HEK293 (cell line): ENCODE results near the gene TAF1A.

ENCODE experiments used
- CTCF ChIA-PET: fragments of 350-600 bp; formaldehyde crosslinking; extraction: SDS; loops from one replicate; lab custom pipeline; 2021; ENCODE audit warnings: antibody characterized with exemption; lab: Yijun Ruan, JAX
- POLR2A ChIA-PET: fragments of 300-600 bp; formaldehyde crosslinking; extraction: SDS; loops from one replicate; lab custom pipeline; 2020; ENCODE audit warnings: antibody characterized with exemption, inconsistent platforms; lab: Yijun Ruan, JAX
- H3K27ac ChIP-seq: fragments of 200-500 bp; sonication (Bioruptor generic); 2 replicates; pipeline ENCODE4 v1.5.1; 2014; ENCODE audit warnings: low read depth, low read length, control low read depth, inconsistent platforms; ENCODE audit errors: extremely low read depth
- H3K36me3 ChIP-seq, 2 experiments: fragments of 200-500 bp in 1 of 2; sonication (Bioruptor generic) in 1 of 2; 1 replicate in 1 of 2; 2 replicates in 1 of 2; pipeline ENCODE4 v1.5.1; 2014 to 2017; ENCODE audit warnings: inconsistent platforms in 2 of 2, low read length in 2 of 2; ENCODE audit not compliant: control insufficient read depth in 2 of 2, insufficient read depth in 1 of 2
- H3K4me1 ChIP-seq: fragments of 200-500 bp; sonication (Bioruptor generic); 2 replicates; pipeline ENCODE4 v1.5.1; 2014; ENCODE audit warnings: mild to moderate bottlenecking, low read length, inconsistent platforms; ENCODE audit not compliant: control insufficient read depth, insufficient read depth
- H3K4me3 ChIP-seq: 2 replicates; pipeline ENCODE4 v1.5.1; 2011; ENCODE audit warnings: low read depth, mild to moderate bottlenecking, control low read depth, low read length, moderate library complexity
- H3K9me3 ChIP-seq: fragments of 200-500 bp; sonication (Bioruptor generic); 2 replicates; pipeline ENCODE4 v1.5.1; 2014; ENCODE audit warnings: low read depth, low read length, inconsistent platforms; ENCODE audit not compliant: control insufficient read depth, insufficient read depth
- PRDM10 ChIP-seq: fragments of 450-650 bp; formaldehyde crosslinking; IDR thresholded peaks from 2 replicates; pipeline ENCODE4 v1.5.1; 2016; ENCODE audit warnings: missing biosample characterization, missing genetic modification characterization
- YY1 ChIP-seq: fragments of 450-650 bp; formaldehyde crosslinking; IDR thresholded peaks from 2 replicates; pipeline ENCODE4 v1.5.1; 2018; ENCODE audit warnings: missing biosample characterization, missing genetic modification characterization
- ZNF223 ChIP-seq: fragments of 450-650 bp; formaldehyde crosslinking; IDR thresholded peaks from 2 replicates; pipeline ENCODE4 v1.5.1; 2016; ENCODE audit warnings: missing biosample characterization, missing genetic modification characterization
- ZNF239 ChIP-seq: fragments of 450-650 bp; formaldehyde crosslinking; IDR thresholded peaks from 2 replicates; pipeline ENCODE4 v1.5.1; 2016; ENCODE audit warnings: missing biosample characterization, missing genetic modification characterization
- ZNF394 ChIP-seq: fragments of 450-650 bp; formaldehyde crosslinking; IDR thresholded peaks from 2 replicates; pipeline ENCODE4 v1.5.1; 2016; ENCODE audit warnings: missing biosample characterization, missing genetic modification characterization, mild to moderate bottlenecking, moderate library complexity, borderline replicate concordance
- ZNF513 ChIP-seq: fragments of 450-650 bp; IDR thresholded peaks from 2 replicates; pipeline ENCODE4 v1.5.1; 2018; ENCODE audit warnings: missing biosample characterization, missing genetic modification characterization
- ZNF514 ChIP-seq: fragments of 450-650 bp; formaldehyde crosslinking; IDR thresholded peaks from 2 replicates; pipeline ENCODE4 v1.5.1; 2016; ENCODE audit warnings: missing biosample characterization, missing genetic modification characterization
- ZNF529 ChIP-seq: fragments of 450-650 bp; formaldehyde crosslinking; IDR thresholded peaks from 2 replicates; pipeline ENCODE4 v1.5.1; 2017; ENCODE audit warnings: missing genetic modification characterization, missing biosample characterization; ENCODE audit not compliant: insufficient replicate concordance
- ZNF629 ChIP-seq: fragments of 450-650 bp; formaldehyde crosslinking; IDR thresholded peaks from 2 replicates; pipeline ENCODE4 v1.5.1; 2017; ENCODE audit warnings: missing biosample characterization, missing genetic modification characterization
- ZNF830 ChIP-seq: fragments of 450-650 bp; IDR thresholded peaks from 2 replicates; pipeline ENCODE4 v1.5.0; 2018; ENCODE audit warnings: missing biosample characterization, missing genetic modification characterization, low read depth, mild to moderate bottlenecking, moderate library complexity
- TF ChIP-seq, protein P1 (sequence below): fragments of 450-650 bp; formaldehyde crosslinking; IDR thresholded peaks from 2 replicates; pipeline ENCODE4 v1.5.1; 2016; ENCODE audit warnings: missing biosample characterization, missing genetic modification characterization

Gene TAF1A

DNA sequence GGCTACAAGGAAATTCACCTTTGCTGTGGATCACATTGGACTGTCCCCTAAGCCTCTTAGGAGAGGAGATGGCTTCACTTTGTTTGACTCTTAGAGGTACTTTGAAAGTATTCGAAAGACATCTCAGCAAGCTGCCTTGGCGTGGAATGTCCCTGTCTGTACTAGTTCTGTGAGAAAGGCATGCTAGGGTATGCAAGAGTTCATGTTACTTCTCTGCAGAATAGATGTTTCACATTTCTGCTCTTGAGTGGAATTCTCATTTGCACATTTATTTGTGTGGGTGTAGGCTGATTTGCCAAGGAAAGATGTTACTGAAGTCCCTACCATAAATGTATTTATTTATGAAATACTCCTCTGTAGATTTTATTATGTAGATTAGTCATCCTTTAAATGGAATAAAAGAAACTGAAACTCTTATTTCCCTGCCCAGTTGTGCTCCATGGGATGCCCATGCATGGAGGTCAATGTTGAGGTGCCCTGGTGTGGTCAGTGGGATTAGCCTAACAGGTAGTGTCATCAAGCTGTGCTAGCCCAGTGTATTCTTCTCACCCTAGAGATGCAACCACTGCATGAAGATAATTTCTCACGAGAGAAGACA, 42.0 kb upstream of the TAF1A start (continued):
- TF ChIP-seq ZNF239 (tag by site-specific recombination), result no peak
- TF ChIP-seq, all 188 proteins: peak for 0

- H3K4me3 ChIP-seq, result no peak overlapping the region
- H3K36me3 ChIP-seq, result peaks cover 19 to 95% of the 10 kb centered on the region in 2 experiments
- H3K9me3 ChIP-seq, result no peaks in the 10 kb centered on the region
- ChIA-PET CTCF (interaction anchor here (1.2 kb wide), 1 partner anchor 165 kb away, joined by 3 read pairs; no protein-coding TSS in a partner anchor), POLR2A (no interaction called here)
- TF ChIP-seq ZNF529 (tag by site-specific recombination) (no peak), ZNF223 (tag by site-specific recombination) (no peak), ZNF513 (tag by site-specific recombination) (no peak), ZNF830 (tag by site-specific recombination) (no peak)
- H3K4me1 ChIP-seq, result no peaks in the 10 kb centered on the region
- H3K27ac ChIP-seq, result no peak overlapping the region
These were observed 40.3 kb upstream of the TAF1A start for GRCh38 chr1:222629921-222630535.

DNA sequence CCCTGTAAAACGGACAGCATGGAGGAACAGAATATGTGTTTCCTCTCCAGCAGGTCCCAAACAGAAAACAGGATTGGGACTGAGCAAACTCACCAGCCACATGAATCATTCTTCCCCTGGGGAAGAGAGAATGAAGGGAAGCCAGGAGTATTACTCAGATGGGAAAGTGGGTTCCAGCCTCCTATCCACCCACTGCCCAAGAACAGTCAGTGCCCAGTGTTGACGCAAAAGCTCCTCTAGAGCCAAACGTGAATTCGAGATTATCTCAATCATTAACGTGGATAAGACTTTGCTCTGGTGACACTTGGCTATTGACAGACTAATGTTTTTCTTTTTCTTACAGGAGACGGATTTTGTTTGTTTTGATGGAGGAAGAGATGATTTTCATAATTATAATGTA, 37.5 kb upstream of the TAF1A start:
- Histone ChIP-seq H3K9me3 (no peaks in the 10 kb centered on the region), H3K27ac (no peak overlapping the region), H3K4me1 (no peaks in the 10 kb centered on the region), H3K4me3 (no peak overlapping the region), H3K36me3 (peaks cover 14 to 85% of the 10 kb centered on the region in 2 experiments)
- POLR2A ChIA-PET, result no interaction called here
- CTCF ChIA-PET, result interaction anchor here (0.7 kb wide), 1 partner anchor 1084 kb away, joined by 3 read pairs; no protein-coding TSS in a partner anchor
- TF ChIP-seq PRDM10 (tag by site-specific recombination), result no peak
- no peak for TF ChIP-seq ZNF394 (tag by site-specific recombination)
- TF ChIP-seq ZNF223 (tag by site-specific recombination), result no peak
- no peak for TF ChIP-seq ZNF514 (tag by site-specific recombination)
- TF ChIP-seq, protein P1, sequence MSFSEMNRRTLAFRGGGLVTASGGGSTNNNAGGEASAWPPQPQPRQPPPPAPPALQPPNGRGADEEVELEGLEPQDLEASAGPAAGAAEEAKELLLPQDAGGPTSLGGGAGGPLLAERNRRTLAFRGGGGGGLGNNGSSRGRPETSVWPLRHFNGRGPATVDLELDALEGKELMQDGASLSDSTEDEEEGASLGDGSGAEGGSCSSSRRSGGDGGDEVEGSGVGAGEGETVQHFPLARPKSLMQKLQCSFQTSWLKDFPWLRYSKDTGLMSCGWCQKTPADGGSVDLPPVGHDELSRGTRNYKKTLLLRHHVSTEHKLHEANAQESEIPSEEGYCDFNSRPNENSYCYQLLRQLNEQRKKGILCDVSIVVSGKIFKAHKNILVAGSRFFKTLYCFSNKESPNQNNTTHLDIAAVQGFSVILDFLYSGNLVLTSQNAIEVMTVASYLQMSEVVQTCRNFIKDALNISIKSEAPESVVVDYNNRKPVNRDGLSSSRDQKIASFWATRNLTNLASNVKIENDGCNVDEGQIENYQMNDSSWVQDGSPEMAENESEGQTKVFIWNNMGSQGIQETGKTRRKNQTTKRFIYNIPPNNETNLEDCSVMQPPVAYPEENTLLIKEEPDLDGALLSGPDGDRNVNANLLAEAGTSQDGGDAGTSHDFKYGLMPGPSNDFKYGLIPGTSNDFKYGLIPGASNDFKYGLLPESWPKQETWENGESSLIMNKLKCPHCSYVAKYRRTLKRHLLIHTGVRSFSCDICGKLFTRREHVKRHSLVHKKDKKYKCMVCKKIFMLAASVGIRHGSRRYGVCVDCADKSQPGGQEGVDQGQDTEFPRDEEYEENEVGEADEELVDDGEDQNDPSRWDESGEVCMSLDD (tag by site-specific recombination), result no peak
- TF ChIP-seq ZNF629 (tag by site-specific recombination), result no peak
- no peak for TF ChIP-seq YY1 (tag by site-specific recombination)
- TF ChIP-seq, all 188 proteins: peak for 0
